GM18520 (cell line): ENCODE measurements around the gene FARS2.

Experiments used
- ATAC-seq: cut with Tn5 transposase; IDR thresholded peaks from one replicate; pipeline ENCODE4 v1.9.1; 2021; ENCODE audit not compliant: unreplicated experiment

Gene FARS2

GRCh38 chr6:5365436-5366195, 104.3 kb downstream of the FARS2 start:
- ATAC-seq = no peak

- ATAC-seq = no peak
These were observed 105.6 kb downstream of the FARS2 start for GRCh38 chr6:5366941-5367340.

GRCh38 chr6:5367510-5367909, 106.2 kb downstream of the FARS2 start:
- ATAC-seq = no peak

- no peak for ATAC-seq
These were observed 112.1 kb downstream of the FARS2 start for GRCh38 chr6:5373430-5373829.

- ATAC-seq = no peak
These were observed 117.0 kb downstream of the FARS2 start for GRCh38 chr6:5378331-5378730.

- ATAC-seq = no peak
These were observed 118.4 kb downstream of the FARS2 start for GRCh38 chr6:5379647-5380242.

- ATAC-seq = no peak
These were observed 122.5 kb downstream of the FARS2 start for GRCh38 chr6:5383856-5384255.

GRCh38 chr6:5384276-5384675, 123.0 kb downstream of the FARS2 start:
- no peak for ATAC-seq

GRCh38 chr6:5388326-5388725, 127.0 kb downstream of the FARS2 start:
- ATAC-seq = no peak

- ATAC-seq = no peak
These were observed 127.9 kb downstream of the FARS2 start for GRCh38 chr6:5389086-5389745.

- ATAC-seq = no peak
These were observed 128.9 kb downstream of the FARS2 start for GRCh38 chr6:5390177-5390576.

- no peak for ATAC-seq
These were observed 133.0 kb downstream of the FARS2 start for GRCh38 chr6:5394280-5394679.

- ATAC-seq = no peak
These were observed 134.4 kb downstream of the FARS2 start for GRCh38 chr6:5395719-5396118.

GRCh38 chr6:5398530-5398929, 137.2 kb downstream of the FARS2 start:
- no peak for ATAC-seq

- ATAC-seq = no peak
These were observed 138.1 kb downstream of the FARS2 start for GRCh38 chr6:5399391-5399790.

- no peak for ATAC-seq
These were observed 140.8 kb downstream of the FARS2 start for GRCh38 chr6:5401845-5402738.

- ATAC-seq = no peak
These were observed 141.8 kb downstream of the FARS2 start for GRCh38 chr6:5403076-5403475.

GRCh38 chr6:5403609-5404008, 142.3 kb downstream of the FARS2 start:
- no peak for ATAC-seq

- no peak for ATAC-seq
These were observed 144.7 kb downstream of the FARS2 start for GRCh38 chr6:5405976-5406375.

- ATAC-seq = no peak
These were observed 150.1 kb downstream of the FARS2 start for GRCh38 chr6:5411414-5411813.

- no peak for ATAC-seq
These were observed 150.7 kb downstream of the FARS2 start for GRCh38 chr6:5412017-5412416.
